Keratinocyte (primary cell): Measurements from ENCODE around the gene CSMD2. TPM values are rescaled to one million over a fixed set of nuclear protein-coding genes. Genes with fewer than 3 reads are reported as not detected.

Experiments used
- DNase-seq: peaks from one replicate; pipeline ENCODE4 v3.0.0-alpha.2; 2011; ENCODE audit warnings: low read depth, missing footprints, low spot score
- FAIRE-seq: peaks from 2 replicates; lab custom pipeline; 2011; peaks lifted over from hg19 to GRCh38; lab: Jason Lieb, UNC
- H2AFZ ChIP-seq: 2 replicates; pipeline ENCODE4 v1.6.0; 2012; ENCODE audit warnings: low read length, control low read depth, inconsistent platforms; ENCODE audit not compliant: control insufficient read depth
- H3K27ac ChIP-seq: 2 replicates; pipeline ENCODE4 v1.5.1; 2011; ENCODE audit warnings: low read length; ENCODE audit not compliant: control insufficient read depth, insufficient read depth
- H3K27me3 ChIP-seq: 3 replicates; pipeline ENCODE4 v1.6.0; 2011; ENCODE audit warnings: low read length; ENCODE audit not compliant: control insufficient read depth, insufficient read depth; ENCODE audit errors: extremely low read depth
- H3K36me3 ChIP-seq, 2 experiments: 2 replicates in 1 of 2; 3 replicates in 1 of 2; pipeline ENCODE4 v1.5.1; 2011; ENCODE audit warnings: low read length in 2 of 2, mild to moderate bottlenecking in 1 of 2; ENCODE audit not compliant: control insufficient read depth in 2 of 2, insufficient read depth in 2 of 2; ENCODE audit errors: extremely low read depth in 1 of 2
- H3K4me1 ChIP-seq: 3 replicates; pipeline ENCODE4 v1.5.1; 2011; ENCODE audit warnings: low read length; ENCODE audit not compliant: control insufficient read depth, insufficient read depth; ENCODE audit errors: extremely low read depth
- H3K4me2 ChIP-seq: 3 replicates; pipeline ENCODE4 v1.6.0; 2011; ENCODE audit warnings: low read depth, low read length; ENCODE audit not compliant: control insufficient read depth, insufficient read depth; ENCODE audit errors: extremely low read depth
- H3K4me3 ChIP-seq, 3 experiments: fragments of 200-600 bp in 1 of 3; sonication (generic) in 1 of 3; 2 replicates in 2 of 3; 3 replicates in 1 of 3; pipeline ENCODE4 v1.5.1; 2011 to 2016; ENCODE audit warnings: low read length in 3 of 3, mild to moderate bottlenecking in 3 of 3, control low read depth in 2 of 3, inconsistent platforms in 1 of 3, low read depth in 1 of 3, mixed read lengths in 1 of 3, mixed run types in 1 of 3, moderate library complexity in 1 of 3; ENCODE audit not compliant: control insufficient read depth in 2 of 3, insufficient read depth in 2 of 3; ENCODE audit errors: extremely low read depth in 1 of 3
- H3K79me2 ChIP-seq: 2 replicates; pipeline ENCODE4 v1.6.0; 2012; ENCODE audit warnings: low read length; ENCODE audit not compliant: control insufficient read depth, insufficient read depth
- H3K9ac ChIP-seq: 3 replicates; pipeline ENCODE4 v1.6.0; 2011; ENCODE audit warnings: low read length; ENCODE audit not compliant: control insufficient read depth, insufficient read depth; ENCODE audit errors: extremely low read depth
- H3K9me1 ChIP-seq: 3 replicates; pipeline ENCODE4 v1.6.0; 2011; ENCODE audit warnings: low read length; ENCODE audit not compliant: control insufficient read depth, insufficient read depth; ENCODE audit errors: extremely low read depth
- H3K9me3 ChIP-seq: 2 replicates; pipeline ENCODE4 v1.5.1; 2012; ENCODE audit warnings: low read depth, low read length; ENCODE audit not compliant: control insufficient read depth
- H4K20me1 ChIP-seq: 3 replicates; pipeline ENCODE4 v1.6.0; 2011; ENCODE audit warnings: low read length; ENCODE audit not compliant: control insufficient read depth, insufficient read depth; ENCODE audit errors: extremely low read depth
- CTCF ChIP-seq, 3 experiments: IDR thresholded peaks in 1 of 3; conservative IDR thresholded peaks in 1 of 3; optimal IDR thresholded peaks in 1 of 3; 2 replicates in 2 of 3; 3 replicates in 1 of 3; pipeline versions ENCODE3 to v1.5.1; 2011; ENCODE audit warnings: low read length in 3 of 3, mild to moderate bottlenecking in 3 of 3, moderate library complexity in 2 of 3, control low read depth in 1 of 3, inconsistent platforms in 1 of 3; ENCODE audit not compliant: insufficient read depth in 2 of 3; ENCODE audit errors: extremely low read depth in 1 of 3
- EZH2 ChIP-seq: IDR thresholded peaks from one replicate; pipeline ENCODE4 v1.6.1; 2012; ENCODE audit warnings: inconsistent platforms, mild to moderate bottlenecking, low read length, moderate library complexity
- dilution Hi-C: fragments of 300-500 bp; cut with MboI; formaldehyde crosslinking; loops from one replicate; pipeline ENCODE4 v1.7.0; 2020; ENCODE audit warnings: low sequenced_read_pairs; ENCODE audit not compliant: extremely low pct_ligation_motif_present
- polyA plus RNA-seq, 5 experiments: library from polyadenylated mRNA; depleted of rRNA in 3 of 5; stranded (reverse) in 3 of 5; stranded (forward) in 1 of 5; unstranded in 1 of 5; fragments of >200 nt; gene quantifications; 1 replicate in 1 of 5; 2 replicates in 3 of 5; 3 replicates in 1 of 5; pipeline versions ENCODE4 v1.2.1 to v1.2.3, GENCODE V29; 2011 to 2012; ENCODE audit warnings: missing spikeins in 2 of 5, low read depth in 1 of 5, low replicate concordance in 1 of 5

The CSMD2 gene
- polyA plus RNA-seq, 1 donor (not counting 4 experiments of a cell fraction or from before 2014, with no cell fraction given), result 2.0 TPM

DNA sequence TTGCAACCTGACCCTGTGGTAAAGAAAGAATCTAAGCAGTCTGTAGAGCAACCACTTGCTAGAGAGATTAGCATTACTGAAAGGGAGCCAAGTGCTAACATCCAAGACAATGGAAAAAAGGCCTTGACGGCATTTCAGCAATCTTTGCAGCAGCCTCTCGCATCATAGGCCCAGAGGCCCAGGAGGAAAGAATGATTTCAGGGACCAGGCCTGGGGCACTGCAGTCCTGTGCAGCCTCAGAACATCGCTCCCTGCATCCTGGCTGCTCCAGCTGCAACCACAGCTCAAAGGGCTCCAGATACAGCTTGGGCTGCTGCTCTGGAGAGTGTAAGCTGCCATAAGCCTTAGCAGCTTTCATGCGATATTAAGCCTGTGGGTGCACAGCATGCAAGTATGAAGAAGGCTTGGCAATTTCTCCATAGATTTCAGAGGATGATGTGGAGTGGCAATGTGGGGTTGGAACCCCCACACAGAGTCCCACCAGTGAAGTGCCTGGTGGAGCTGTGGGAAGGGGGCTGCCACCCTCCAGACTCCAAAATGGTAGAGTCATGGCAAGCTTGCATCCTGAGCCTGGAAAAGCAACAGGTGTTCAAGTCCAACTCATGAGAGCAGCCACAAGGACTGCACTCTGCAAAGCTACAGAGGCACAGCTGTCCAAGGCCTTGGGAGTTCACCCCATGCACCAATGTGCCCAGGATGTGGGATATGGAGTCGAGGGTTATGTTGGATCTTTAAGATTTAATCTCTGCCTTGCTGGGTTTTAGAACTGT lies 411.8 kb downstream of the CSMD2 start:
- Histone ChIP-seq H3K4me3 (no peak overlapping the region), H3K27ac (no peak overlapping the region), H3K9me3 (no peaks in the 10 kb centered on the region), H3K79me2 (no peaks in the 10 kb centered on the region), H3K9me1 (no peaks in the 10 kb centered on the region), H3K27me3 (no peaks in the 10 kb centered on the region), H3K9ac (no peak overlapping the region), H3K4me2 (no peak overlapping the region), H2AFZ (no peak overlapping the region), H3K36me3 (no peaks in the 10 kb centered on the region), H3K4me1 (no peaks in the 10 kb centered on the region), H4K20me1 (no peaks in the 10 kb centered on the region)
- DNase-seq (no peak), FAIRE-seq (no peak)
- dilution Hi-C loops, result no loop called here
- TF ChIP-seq CTCF (optimal IDR thresholded peaks at IDR 0.05 in 1 of 3, IDR thresholded peaks at IDR 0.05 in 1 of 3, conservative IDR thresholded peaks at IDR 0.05 in 1 of 3; ENCODE audit: extremely low read depth in 1 of 3, insufficient read depth in 2 of 3, low read length in 3 of 3), result no peak
- no peak for TF ChIP-seq EZH2

- dilution Hi-C loops, result no loop called here
- no peak for FAIRE-seq
- H2AFZ ChIP-seq, result no peak overlapping the region
These were observed 419.1 kb downstream of the CSMD2 start for GRCh38 chr1:33745942-33746341.

More at GRCh38 chr1:33745942-33746341, 419.1 kb downstream of the CSMD2 start:
- TF ChIP-seq EZH2, result no peak
- no peak for TF ChIP-seq CTCF (optimal IDR thresholded peaks at IDR 0.05 in 1 of 3, IDR thresholded peaks at IDR 0.05 in 1 of 3, conservative IDR thresholded peaks at IDR 0.05 in 1 of 3; ENCODE audit: extremely low read depth in 1 of 3, insufficient read depth in 2 of 3, low read length in 3 of 3)
- H3K4me3 ChIP-seq, result no peak overlapping the region
- no peaks in the 10 kb centered on the region for H3K79me2 ChIP-seq
- no peaks in the 10 kb centered on the region for H3K36me3 ChIP-seq
- no peaks in the 10 kb centered on the region for H3K4me1 ChIP-seq
- no peak overlapping the region for H3K27ac ChIP-seq
- no peak overlapping the region for H3K4me2 ChIP-seq
- no peaks in the 10 kb centered on the region for H3K9me1 ChIP-seq
- no peaks in the 10 kb centered on the region for H3K9me3 ChIP-seq
- H3K27me3 ChIP-seq, result no peaks in the 10 kb centered on the region
- no peak for DNase-seq
- no peaks in the 10 kb centered on the region for H4K20me1 ChIP-seq
- H3K9ac ChIP-seq, result no peak overlapping the region
